Activated CD4-positive, alpha-beta T cell treated with anti-CD3 and anti-CD28 coated beads for 1 hour (primary cell): ENCODE results near the gene GALNT10.

Experiments used
- DNase-seq: peaks from one replicate; pipeline ENCODE4 v3.0.0-alpha.2; 2020

The GALNT10 gene

DNA sequence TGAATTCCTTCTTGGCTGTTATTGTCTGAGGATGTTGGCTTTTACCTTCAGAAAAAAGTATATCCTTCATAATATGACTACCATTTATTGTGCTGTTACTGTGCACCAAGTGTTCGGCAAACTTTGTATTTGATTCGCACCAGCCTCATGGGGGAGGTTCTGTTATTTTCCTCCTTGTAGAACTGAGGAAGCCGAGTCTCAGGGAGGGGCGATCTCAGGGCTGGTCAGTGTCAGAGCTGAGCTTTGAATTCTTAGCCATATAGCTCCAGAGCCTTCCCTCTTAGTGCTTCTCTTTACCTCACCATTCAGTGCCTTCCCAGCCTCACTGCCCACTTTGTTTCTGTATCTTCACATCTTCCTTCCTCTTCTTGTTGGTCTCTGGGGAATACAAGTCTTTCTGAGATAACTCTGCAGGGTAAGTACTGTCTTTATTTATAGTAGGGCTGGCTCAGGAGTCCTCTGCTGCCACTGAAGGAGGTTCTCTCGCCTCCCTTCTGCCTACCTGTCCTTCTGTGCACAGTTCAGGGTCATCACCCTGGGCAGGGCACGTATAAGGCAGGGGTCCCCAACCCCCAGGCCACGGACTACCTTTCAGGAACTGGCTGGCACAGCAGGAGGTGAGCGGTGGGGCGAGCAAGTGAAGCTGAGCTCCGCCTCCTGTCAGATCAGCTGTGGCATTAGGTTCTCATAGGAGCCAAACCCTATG is 48.4 kb downstream of the GALNT10 start:
- no peak for DNase-seq

DNA sequence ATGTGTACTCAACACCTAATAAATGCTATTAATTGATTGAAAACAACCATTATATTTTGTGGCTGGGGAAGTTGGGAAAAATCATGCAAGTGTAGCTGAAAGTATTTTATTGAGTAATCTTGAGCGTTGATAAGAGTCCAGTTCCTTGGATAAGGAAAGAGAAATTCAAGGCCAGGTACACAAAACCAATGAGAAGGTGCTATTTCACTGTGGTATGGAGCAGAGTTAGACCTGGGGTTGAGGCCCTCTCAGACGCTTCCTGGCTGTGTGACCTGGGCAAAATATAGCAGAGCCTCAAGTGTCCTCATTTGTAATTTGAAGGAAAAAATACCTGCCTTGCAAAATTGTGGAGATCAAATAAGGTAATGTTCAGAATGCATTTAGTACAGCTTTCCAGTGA is 50.1 kb downstream of the GALNT10 start:
- no peak for DNase-seq

DNA sequence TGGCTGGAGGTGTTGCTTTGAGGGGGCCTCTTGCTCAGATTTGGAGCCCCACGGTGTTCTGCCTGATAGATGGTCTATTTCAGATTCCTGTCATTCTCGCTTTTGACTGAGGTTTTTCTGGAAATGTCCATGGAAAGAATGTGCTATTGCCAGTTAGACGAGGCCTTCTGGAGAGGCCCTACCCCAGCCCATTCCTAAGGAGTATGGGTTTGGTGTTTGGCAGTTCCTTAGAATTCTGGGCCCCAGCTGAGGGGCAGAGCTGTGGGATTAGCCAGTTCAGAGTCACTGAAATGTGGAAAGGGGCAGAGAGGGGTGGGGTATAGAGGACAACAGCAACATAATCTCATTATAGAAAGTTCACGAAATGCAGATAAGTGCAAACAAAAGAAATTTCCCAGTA is 50.5 kb downstream of the GALNT10 start:
- DNase-seq: no peak

DNA sequence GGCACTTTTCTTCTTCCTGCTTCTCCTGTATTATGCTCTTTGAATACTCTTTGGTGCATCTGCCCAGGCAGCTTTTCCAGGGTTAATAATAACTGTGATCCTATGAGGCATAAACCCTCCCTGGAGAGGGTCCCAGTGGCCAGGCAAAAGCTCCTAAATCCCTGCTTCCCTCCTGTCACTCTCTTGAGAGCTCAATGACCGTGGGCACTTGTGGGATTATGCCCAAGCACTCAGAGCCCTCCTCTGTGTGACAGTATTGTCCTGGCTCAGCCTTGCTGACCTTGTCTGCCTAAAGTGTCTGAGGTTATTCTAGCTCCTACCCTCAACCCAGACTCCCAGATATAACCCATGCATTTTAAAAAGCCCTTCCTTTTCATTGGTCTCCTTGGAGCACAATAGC is 51.9 kb downstream of the GALNT10 start:
- no peak for DNase-seq

DNA sequence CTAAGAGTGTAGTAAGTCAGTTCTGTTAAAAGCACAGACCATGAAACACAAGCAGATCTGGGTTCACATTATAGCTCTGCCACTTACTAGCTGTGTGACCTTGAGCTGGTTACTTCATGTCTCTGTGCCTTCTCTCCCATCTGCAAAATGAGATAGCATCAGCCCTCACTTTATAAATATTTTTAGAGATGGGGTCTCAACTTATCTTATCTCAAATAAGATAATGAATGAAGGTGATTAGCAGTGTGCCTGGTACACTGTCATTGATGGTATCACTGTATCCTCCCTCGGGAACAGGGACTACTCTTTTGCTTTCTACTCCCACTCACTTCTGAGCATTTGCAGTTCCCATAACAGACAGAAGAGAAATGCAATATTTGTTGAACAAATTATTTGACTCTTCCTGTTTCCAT is 52.4 kb downstream of the GALNT10 start:
- DNase-seq: no peak

DNA sequence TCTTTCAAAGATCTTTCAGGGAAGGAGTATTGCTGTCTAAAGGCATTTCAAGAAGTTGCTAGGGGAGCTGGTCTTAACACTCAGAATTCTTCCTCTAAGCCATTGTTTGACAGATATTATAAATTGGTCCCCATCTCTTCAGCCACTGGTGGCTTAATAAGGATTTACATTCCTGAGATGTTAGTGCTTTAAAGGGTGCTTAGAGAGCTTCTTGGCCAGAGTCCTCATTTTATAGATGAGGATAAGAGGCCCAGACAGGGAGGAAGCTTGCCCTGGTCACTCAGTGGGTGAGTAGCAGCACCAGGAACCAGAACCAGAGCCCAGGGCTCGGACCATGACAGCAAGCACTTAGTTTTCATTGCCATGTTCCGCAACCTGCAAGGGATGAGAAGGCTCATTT is 53.2 kb downstream of the GALNT10 start:
- no peak for DNase-seq

DNA sequence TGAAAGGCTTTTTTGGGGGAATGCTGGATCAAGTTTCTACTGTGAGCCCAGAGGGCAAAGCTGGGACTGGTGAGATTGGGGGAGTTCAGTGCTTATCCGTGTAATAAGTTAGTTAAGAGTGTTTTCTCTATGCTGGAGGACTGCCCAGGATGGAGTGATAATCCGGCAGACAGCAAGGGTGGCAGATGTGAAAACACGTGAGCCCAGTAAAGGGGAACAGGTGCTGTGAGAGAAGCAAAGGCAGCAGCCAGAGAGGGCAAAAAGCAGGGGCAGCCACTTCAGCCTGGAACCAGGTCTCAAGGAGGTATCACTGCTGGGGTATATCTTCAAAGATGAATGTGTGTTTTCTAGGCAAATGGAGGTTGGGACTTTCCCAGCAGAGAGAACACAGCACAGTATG is 53.9 kb downstream of the GALNT10 start:
- no peak for DNase-seq

DNA sequence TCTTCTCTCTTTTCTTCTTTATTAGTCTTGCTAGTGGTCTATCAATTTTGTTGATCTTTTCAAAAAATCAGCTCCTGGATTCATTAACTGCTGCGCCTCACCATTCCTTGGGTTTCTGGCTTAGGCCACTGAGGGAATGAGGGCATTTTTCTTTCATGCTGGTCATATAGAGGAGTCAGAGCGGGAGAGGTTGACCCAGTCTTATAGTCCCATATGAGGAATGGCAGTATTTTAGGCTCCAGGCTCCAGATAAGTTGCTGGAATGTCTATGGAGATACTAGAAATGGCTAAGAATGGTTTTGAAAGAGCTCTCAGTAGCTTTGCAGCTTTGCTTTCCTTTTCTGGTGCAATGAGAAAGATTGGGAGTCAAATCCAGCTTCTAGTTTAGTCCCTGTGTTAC is 58.2 kb downstream of the GALNT10 start:
- no peak for DNase-seq

DNA sequence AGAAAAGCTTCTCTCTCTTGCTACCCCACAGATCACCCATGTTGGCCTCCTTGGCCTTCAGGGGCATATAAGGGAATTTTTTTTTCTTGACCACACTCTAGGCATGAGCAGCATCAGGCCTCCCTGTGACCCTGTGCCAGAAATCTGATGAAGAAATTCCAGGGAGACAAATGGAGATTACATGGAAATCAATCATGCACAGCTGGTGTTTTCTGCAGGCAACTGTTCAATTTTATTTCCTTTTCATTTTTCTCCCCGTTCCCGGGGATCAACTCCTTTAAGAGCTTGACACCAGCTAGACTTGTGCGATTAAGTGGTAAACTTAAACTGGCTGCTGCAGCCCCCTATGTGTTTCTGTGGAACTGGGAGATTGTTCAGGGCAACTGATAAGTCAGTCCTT is 59.3 kb downstream of the GALNT10 start:
- no peak for DNase-seq

DNA sequence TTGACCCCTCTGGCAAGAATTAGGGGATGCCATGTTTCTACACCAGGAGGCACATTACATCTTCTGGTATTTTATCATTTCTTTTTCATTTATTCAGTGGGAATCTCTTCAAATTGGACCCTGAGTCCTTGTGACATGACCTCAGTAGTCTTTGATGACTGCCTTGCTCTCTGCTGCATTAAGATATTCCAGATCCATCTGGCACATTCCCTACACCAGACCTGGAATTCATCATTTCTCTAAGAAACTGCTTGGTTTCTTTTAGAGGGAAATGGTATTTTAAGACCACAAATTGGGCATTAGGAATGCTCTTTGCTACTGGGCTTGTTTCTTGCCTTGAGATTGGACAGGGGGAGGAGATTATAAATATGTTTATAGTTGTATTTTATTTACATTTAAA is 61.0 kb downstream of the GALNT10 start:
- DNase-seq: no peak

DNA sequence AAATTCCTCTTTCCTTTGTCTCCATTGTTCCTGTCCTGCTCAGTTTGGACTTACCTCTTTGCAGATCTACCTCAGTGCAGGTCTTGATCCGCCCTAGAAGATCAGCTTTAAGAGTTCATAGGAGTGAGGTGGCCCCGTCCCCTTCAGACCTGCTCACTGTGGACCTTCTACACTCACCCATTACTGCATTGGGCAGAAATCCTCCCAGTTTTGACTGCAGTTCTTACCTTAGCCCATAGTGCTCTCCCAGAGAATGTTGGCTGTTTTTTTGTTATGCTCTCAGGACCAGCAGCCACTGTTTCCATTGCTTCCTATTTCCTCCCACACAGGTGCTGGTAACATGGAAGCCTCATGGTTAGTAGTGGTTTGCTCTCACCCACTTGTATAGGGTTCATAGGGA is 63.3 kb downstream of the GALNT10 start:
- DNase-seq: no peak

DNA sequence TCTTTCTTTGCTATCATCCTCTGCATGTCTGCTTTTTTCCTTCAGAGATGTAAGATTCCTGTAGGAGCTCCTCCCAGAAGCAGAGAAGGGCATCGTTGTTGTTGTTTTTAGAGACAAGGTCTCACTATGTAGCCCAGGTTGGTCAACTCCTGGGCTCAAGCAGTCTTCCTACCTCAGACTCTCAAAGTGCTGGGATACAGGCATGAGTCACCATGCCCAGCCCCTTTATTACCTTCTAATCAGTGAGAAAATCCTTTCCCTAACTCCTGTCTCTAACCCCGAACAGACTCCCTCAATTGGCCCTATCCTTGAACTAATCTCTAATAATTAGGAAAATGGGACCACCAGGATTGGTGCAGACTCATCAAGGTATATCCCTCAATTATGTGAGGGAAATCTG is 64.4 kb downstream of the GALNT10 start:
- DNase-seq: no peak

DNA sequence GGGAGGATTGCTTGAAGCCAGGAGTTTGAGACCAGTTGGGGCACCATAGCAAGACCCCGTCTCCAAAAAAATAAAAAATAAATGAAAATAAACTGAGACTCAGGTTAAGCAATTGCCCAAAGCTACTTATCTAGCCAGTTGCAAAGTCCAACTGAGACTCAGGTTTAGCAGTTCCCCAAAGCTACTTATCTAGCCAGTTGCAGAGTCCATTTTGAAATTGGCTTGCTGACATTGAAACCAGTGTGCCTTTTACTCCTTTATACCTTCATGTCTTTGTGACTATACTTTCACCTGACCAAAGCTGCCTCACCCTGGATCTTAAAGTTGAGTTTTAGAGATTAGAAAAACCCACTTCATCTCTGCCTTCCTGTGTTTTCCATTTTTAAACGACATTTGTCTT is 66.5 kb downstream of the GALNT10 start:
- DNase-seq: no peak

DNA sequence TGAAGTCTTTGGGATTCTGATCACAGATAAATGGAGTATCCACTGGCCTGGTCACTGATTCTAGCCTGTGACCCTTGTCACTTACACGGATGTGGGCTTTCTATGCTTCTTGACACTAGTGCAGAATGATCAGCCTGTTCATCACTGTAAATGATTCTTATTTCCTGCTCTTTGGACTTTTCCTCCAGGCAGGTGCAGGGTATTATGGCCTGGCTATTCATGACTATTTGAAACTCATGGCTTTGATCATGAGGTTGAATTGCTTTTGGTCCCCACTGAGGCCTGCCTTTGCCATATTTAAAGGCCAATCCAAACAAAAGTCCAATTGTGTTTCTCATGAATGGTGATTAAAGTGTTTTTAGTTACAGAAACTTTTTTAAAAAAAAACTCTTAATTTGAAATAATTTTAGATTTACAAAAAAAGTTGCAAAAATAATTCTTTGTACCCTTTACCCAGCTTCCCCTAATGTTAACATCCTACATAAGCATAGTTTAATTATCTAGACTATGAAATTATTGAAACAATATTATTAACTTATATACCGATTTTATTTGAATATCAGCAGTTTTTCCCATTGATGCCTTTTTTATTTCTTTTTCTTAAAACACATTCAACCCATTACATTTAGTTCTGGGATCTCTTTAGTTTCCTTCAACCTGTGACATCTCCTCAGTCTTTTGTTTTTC is 68.1 kb downstream of the GALNT10 start:
- DNase-seq: no peak

DNA sequence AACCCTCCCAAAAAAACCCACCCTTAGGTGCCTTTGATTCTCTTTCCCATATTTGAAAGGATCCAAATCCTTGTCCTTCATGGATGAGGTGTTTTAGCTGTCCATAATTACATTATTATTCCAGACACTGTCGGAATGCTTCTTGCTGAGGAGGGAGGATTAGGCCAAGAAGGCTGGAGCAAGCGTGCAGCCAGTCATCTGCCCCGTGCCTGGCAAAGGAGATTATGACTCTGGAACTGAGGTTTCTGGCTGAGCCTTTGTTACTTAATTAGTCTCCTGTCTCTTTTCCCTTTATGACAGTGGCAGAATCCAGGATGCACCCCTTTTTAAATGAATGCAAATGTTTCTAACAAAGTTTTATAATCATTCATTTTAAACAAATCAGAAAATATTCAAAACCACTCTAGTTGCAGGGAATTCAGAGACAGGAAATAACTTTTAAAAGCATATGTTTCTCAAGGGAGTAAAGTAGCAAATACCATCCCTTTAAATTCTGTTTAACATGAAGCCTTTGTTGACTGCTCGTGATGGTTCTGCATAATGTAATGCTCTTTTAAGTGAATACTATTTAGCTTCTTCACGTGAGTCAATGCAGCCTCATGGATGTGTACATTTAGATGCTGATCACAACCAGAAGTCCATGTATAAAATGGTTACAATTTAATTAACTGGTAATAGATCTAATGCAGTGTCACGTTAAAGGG is 69.8 kb downstream of the GALNT10 start:
- DNase-seq: no peak

DNA sequence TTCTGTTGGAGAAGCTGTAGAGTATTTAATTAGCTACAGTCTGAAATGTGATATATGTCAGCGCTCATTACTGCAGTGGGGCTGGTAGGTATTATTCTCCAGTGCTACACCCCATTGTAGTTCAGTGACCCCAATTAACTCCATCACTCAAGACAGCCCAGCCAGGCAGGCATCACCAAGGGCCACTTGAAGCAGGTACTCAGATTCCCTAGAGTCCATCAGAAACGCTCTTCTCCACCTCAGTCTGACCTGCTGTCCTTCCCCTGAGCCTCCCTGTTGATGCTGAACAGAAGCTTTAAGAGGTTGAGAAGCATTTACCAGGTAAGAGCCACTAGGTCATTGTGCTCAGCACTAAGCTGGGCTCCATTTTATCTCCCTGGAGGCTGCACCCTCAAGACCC is 71.8 kb downstream of the GALNT10 start:
- DNase-seq: no peak

DNA sequence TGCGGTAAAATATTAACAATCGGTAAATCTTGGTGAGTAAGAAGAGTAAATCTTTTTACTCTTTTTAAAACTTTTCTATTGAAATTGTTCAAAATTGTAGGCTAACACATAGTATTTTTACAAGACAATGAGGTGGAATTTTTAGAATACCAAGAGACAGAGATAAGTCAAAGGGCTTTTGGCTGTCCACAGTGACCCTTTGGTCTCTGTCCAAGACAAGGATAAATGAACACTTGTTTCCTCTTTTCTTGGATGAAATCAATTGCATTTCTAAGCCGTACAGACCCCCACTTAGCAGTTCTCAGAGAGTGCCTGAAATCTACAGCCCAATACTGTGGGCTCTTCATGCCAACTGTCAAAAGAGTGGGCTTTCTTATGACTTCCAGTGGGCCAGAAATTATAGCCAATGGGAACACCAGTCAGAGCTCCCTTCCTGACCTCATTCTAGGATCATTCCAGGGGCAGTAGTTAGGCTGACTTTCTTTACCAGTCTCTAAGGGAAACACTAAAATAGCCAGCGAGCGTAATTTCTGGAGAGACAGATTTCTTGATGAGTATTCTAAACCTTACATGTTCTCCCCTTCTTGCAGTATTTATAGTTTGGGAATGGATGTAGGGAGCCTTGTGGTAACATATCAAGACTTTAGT is 74.1 kb downstream of the GALNT10 start:
- DNase-seq: no peak

DNA sequence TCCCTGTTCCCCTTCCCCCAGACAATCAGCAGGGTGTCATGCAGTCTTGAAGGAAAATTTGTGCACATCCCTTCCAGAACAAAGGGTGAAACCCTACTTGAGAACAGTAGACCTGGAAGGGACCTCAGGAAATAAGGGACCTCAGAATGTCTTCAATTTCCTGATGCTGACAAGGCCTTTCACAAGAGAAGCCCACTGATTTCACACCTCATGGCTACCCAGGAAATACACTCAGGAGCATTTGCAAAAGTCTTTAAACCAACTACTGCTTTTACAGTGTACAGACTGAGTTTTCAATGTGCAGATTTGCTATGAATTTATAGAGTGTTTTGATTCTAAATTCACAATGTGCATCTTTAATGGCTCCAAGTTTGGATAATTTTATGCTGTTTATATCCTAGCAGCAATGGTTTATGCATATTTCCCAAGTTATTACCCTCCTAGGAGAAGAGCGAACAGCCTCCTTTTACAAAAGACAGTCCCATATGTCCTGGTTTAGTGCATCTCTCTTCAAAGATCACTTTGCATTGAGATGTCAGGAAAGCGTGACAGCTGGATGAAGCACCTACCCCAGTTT is 74.8 kb downstream of the GALNT10 start:
- no peak for DNase-seq

DNA sequence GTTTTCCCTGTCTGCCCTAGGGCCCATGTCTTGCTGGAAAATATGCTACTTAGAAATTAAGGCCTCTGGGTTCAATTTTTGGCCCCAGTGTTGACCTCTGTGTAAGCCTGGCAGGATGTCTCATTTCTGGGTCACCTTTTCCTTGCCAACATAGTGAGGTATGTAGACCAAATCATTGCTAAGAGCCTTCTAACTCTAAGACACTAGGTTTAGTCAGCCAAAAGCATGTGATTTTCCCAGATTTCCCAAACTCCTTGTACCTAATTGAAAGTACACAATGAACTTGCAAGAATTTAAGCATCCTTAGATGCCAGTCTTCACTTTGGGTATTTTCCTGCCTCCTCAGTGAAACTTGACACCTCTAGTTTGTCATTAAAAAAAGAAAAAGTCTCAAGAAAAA is 77.0 kb downstream of the GALNT10 start:
- DNase-seq: no peak

DNA sequence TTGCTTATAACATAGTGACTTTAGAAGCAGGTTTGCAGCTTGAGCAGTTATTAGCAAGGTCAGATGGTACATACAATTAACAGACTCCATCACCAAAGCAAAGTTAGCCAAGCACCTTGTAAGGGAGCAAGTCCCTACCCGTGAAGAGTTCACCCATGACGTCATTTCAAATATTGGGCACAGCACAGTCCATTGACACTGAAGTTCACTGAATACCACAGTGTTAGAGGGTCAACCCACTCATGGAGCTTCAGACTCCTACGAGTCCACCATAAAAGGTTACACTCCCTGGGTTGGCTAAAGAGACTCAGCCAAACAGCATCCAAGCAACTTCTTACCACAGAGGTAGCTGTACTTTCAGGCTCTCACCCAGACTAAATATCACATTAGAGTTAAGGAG is 77.5 kb downstream of the GALNT10 start:
- no peak for DNase-seq

DNA sequence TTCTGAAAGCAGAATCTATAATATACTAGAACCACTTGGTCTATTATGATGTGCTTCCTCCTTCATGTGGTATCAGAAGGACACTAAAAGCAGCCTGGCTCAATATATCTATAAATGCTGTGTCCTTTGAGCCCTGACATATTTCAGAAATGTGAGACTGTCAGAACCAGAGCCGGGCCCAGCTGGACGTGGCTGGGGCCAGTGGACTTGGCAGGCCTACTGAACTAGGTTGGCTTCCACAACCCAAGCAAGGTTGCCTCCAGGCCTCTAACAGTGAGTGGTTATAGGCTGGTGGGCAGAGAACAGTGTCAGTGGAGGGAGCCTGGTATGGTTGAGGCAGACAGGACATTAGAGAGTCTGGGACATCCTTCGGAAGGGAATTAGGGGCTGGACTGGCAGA is 78.9 kb downstream of the GALNT10 start:
- no peak for DNase-seq

DNA sequence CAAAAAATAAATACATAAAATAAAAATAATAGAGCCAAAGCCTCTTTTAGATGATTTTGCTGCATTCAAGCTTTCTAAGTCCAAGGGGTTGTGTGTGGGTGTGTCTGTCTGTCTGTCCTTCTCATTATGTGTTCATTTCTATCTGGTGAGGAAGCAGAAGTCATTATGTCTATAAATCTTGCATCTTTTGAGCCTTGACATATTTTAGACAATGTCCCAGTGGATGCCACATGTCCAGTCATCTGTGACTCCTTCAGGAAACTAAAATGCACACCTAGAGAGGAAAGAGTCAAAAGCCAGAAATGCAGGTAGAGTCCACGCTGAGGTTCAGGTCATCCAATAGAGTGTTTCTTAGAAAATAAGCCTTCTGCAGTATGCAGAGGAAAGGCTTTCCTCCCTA is 80.9 kb downstream of the GALNT10 start:
- DNase-seq: no peak

DNA sequence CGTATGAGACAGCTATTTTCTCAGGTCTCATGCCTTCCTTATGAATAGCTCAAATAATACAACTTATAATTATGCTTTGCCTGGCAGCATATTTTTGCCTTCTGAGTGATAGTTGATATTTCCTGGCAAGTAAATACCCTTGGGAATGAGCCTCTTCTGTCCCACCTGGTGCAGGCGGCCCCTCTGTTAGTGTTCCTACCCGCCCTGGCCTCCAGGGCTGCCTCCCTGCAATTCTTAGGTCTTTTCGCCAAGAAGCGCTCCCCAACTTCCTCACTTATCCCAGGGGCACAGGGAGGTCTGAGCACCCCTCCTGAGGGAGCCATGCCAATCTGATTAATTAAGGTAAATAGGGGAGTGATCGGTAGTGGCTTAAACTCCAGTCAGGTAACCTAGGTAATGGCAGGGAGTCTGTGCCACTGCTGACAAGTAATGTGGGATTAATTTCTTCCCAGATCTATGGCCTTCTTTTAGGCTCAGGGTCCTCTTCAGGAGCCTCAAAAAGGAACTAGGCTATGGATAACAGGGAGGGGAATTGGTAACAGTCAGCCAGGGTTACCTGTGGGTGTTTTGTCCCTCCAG is 81.5 kb downstream of the GALNT10 start:
- DNase-seq: no peak
